Liver (tissue), 9 donors: ENCODE data around the gene CASZ1. TPM values are rescaled to one million over a fixed set of nuclear protein-coding genes. Genes with fewer than 3 reads are reported as not detected.
A peak's percentile ranks its signal among the peaks of the same experiment; 100 is the strongest.

ENCODE experiments used
- DNase-seq: peaks from one replicate; pipeline ENCODE4 v3.0.0-alpha.2; 2017; ENCODE audit warnings: low spot score
- H3K27ac ChIP-seq, 2 donors: one replicate each; pipeline ENCODE4 v1.7.0; 2013; ENCODE audit warnings: inconsistent platforms in 2 of 2, low read length in 2 of 2, control low read depth in 1 of 2, low read depth in 1 of 2, mild to moderate bottlenecking in 1 of 2
- H3K27me3 ChIP-seq, 4 donors: one replicate each; pipeline versions ENCODE4 v1.6.1 to v1.7.0; 2013; ENCODE audit warnings: low read length in 3 of 4, inconsistent platforms in 1 of 4, mild to moderate bottlenecking in 1 of 4, moderate library complexity in 1 of 4; ENCODE audit not compliant: control insufficient read depth in 4 of 4, insufficient read depth in 4 of 4
- H3K36me3 ChIP-seq, 4 donors: one replicate each; pipeline versions ENCODE4 v1.6.1 to v1.7.0; 2013; ENCODE audit warnings: low read length in 3 of 4, mild to moderate bottlenecking in 3 of 4, low read depth in 1 of 4, moderate library complexity in 1 of 4; ENCODE audit not compliant: control insufficient read depth in 4 of 4, insufficient read depth in 3 of 4
- H3K4me1 ChIP-seq, 4 donors: one replicate each; pipeline versions ENCODE4 v1.6.1 to v1.7.0; 2013; ENCODE audit warnings: low read length in 3 of 4, mild to moderate bottlenecking in 3 of 4, moderate library complexity in 1 of 4; ENCODE audit not compliant: control insufficient read depth in 4 of 4, insufficient read depth in 4 of 4
- H3K4me3 ChIP-seq, 3 donors: one replicate each; pipeline versions ENCODE4 v1.6.1 to v1.7.0; 2013; ENCODE audit warnings: low read length in 3 of 3, control low read depth in 1 of 3, low read depth in 1 of 3, mild to moderate bottlenecking in 1 of 3
- H3K9ac ChIP-seq, 2 donors: one replicate each; pipeline ENCODE4 v1.7.0; 2013; ENCODE audit warnings: low read length in 2 of 2, mild to moderate bottlenecking in 2 of 2, moderate library complexity in 2 of 2, control low read depth in 1 of 2, low read depth in 1 of 2
- H3K9me3 ChIP-seq, 4 donors: one replicate each; pipeline versions ENCODE4 v1.6.1 to v1.7.0; 2013; ENCODE audit warnings: low read length in 3 of 4; ENCODE audit not compliant: control insufficient read depth in 4 of 4
- ATF3 ChIP-seq: IDR thresholded peaks from 2 replicates; pipeline ENCODE4 v1.6.1; 2016; ENCODE audit warnings: antibody characterized with exemption
- EGR1 ChIP-seq, 2 donors: IDR thresholded peaks; 2 replicates each; pipeline ENCODE4 v1.6.1; 2016 to 2018; ENCODE audit warnings: antibody characterized with exemption in 2 of 2, low read depth in 2 of 2
- FOXA1 ChIP-seq: IDR thresholded peaks from 2 replicates; pipeline ENCODE4 v1.6.1; 2016; ENCODE audit warnings: antibody characterized with exemption
- FOXA2 ChIP-seq: IDR thresholded peaks from 2 replicates; pipeline ENCODE4 v1.6.1; 2016; ENCODE audit warnings: antibody characterized with exemption
- HNF4A ChIP-seq, 2 donors: conservative IDR thresholded peaks; 2 replicates each; pipeline ENCODE4 v1.6.1; 2016; ENCODE audit warnings: antibody characterized with exemption in 2 of 2, mild to moderate bottlenecking in 2 of 2
- HNF4G ChIP-seq: IDR thresholded peaks from 2 replicates; pipeline ENCODE4 v1.6.1; 2016; ENCODE audit warnings: antibody characterized with exemption
- JUND ChIP-seq, 2 donors: IDR thresholded peaks; 2 replicates each; pipeline ENCODE4 v1.6.1; 2016; ENCODE audit warnings: antibody characterized with exemption in 2 of 2
- MAX ChIP-seq: IDR thresholded peaks from 2 replicates; pipeline ENCODE4 v1.6.1; 2016; ENCODE audit warnings: antibody characterized with exemption
- NR2F2 ChIP-seq: IDR thresholded peaks from 2 replicates; pipeline ENCODE4 v1.6.1; 2016; ENCODE audit warnings: antibody characterized with exemption
- RAD21 ChIP-seq, 2 donors: IDR thresholded peaks; 2 replicates each; pipeline ENCODE4 v1.6.1; 2016; ENCODE audit warnings: antibody characterized with exemption in 2 of 2, mild to moderate bottlenecking in 2 of 2
- REST ChIP-seq: IDR thresholded peaks from 2 replicates; pipeline ENCODE4 v1.6.1; 2016; ENCODE audit warnings: antibody characterized with exemption, mild to moderate bottlenecking
- RXRA ChIP-seq, 2 donors: IDR thresholded peaks; 2 replicates each; pipeline ENCODE4 v1.6.1; 2017 to 2018; ENCODE audit warnings: antibody characterized with exemption in 2 of 2, mild to moderate bottlenecking in 1 of 2
- TAF1 ChIP-seq: conservative IDR thresholded peaks from 2 replicates; pipeline ENCODE4 v1.6.1; 2016; ENCODE audit warnings: antibody characterized with exemption, mild to moderate bottlenecking
- YY1 ChIP-seq: IDR thresholded peaks from 2 replicates; pipeline ENCODE4 v1.6.1; 2016; ENCODE audit warnings: antibody characterized with exemption, mild to moderate bottlenecking
- WGBS: extraction: QIAGEN DNeasy Blood & Tissue Kit; methylation state at CpG from one replicate; pipeline ENCODE4 v1.1.7; 2013; 5-methylcytosine and 5-hydroxymethylcytosine counted together
- polyA plus RNA-seq, 2 donors: library from polyadenylated mRNA; stranded (reverse) in 1 of 2; unstranded in 1 of 2; fragments of 200-250 nt in 1 of 2; fragments of >200 nt in 1 of 2; fragmentation: Nextera tagmentation in 1 of 2; extraction: Ambion mirVana in 1 of 2; gene quantifications; one replicate each; pipeline versions ENCODE4 v1.2.1 to v1.2.3, GENCODE V29; 2013 to 2015
- total RNA-seq, 2 donors: library from RNA; depleted of rRNA; stranded (reverse); fragments of >200 nt; gene quantifications; one replicate each; pipeline ENCODE4 v1.2.3, GENCODE V29; 2014
- donor health status: healthy.
- donor health status: healthy.
- donor health status: healthy.
- donor health status: healthy.
- donor health status: healthy.

CASZ1 gene
- total and polyA plus RNA-seq, 4 donors: 1.0 to 3.5 (median 1.9) TPM

- DNase-seq: no peak
- WGBS: 95% methylated on average over 10 of the region's 10 CpGs
These were observed 126.3 kb downstream of the CASZ1 start for GRCh38 chr1:10670190-10670589.

GRCh38 chr1:10669570-10669969 is 126.9 kb downstream of the CASZ1 start:
- H3K4me3 ChIP-seq: no peak overlapping the region
- peaks cover 17 to 49% (median 32%) of the 10 kb centered on the region in 4 donors for H3K4me1 ChIP-seq
- H3K36me3 ChIP-seq: no peaks in the 10 kb centered on the region
- no peak overlapping the region for H3K27ac ChIP-seq
- H3K9ac ChIP-seq: no peak overlapping the region
- TF ChIP-seq MAX (no peak), EGR1 (IDR thresholded peaks at IDR 0.05; ENCODE audit: low read depth in 2 of 2) (no peak), ATF3 (no peak), JUND (IDR thresholded peaks at IDR 0.05) (no peak)
- 89% methylated on average over 12 of the region's 12 CpGs for WGBS
- no peaks in the 10 kb centered on the region for H3K9me3 ChIP-seq
- no peak for DNase-seq
- no peaks in the 10 kb centered on the region for H3K27me3 ChIP-seq

More at GRCh38 chr1:10670190-10670589, 126.3 kb downstream of the CASZ1 start:
- no peaks in the 10 kb centered on the region for H3K9me3 ChIP-seq
- H3K4me3 ChIP-seq: no peak overlapping the region
- H3K4me1 ChIP-seq: peaks cover 19 to 49% (median 30%) of the 10 kb centered on the region in 4 donors
- no peaks in the 10 kb centered on the region for H3K36me3 ChIP-seq
- no peak for TF ChIP-seq FOXA1
- TF ChIP-seq NR2F2: no peak
- TF ChIP-seq HNF4G: no peak
- no peak for TF ChIP-seq REST
- no peak for TF ChIP-seq RAD21 (IDR thresholded peaks at IDR 0.05)
- no peak for TF ChIP-seq TAF1
- no peak for TF ChIP-seq YY1
- no peak for TF ChIP-seq HNF4A (conservative IDR thresholded peaks at IDR 0.05)
- TF ChIP-seq FOXA2: no peak
- H3K27ac ChIP-seq: no peak overlapping the region
- H3K27me3 ChIP-seq: no peaks in the 10 kb centered on the region
- no peak overlapping the region for H3K9ac ChIP-seq

GRCh38 chr1:10667861-10668761 is 128.3 kb downstream of the CASZ1 start:
- TF ChIP-seq FOXA2 (peak; percentile 55), FOXA1 (peak; percentile 41), MAX (no peak), RAD21 (IDR thresholded peaks at IDR 0.05) (peak; percentile 21 to 54), HNF4G (no peak), REST (peak; percentile 40), RXRA (IDR thresholded peaks at IDR 0.05) (peak; percentile 45 to 65), HNF4A (conservative IDR thresholded peaks at IDR 0.05) (peak in 1 of 2 donors; percentile 29)
- H3K9me3 ChIP-seq: no peaks in the 10 kb centered on the region
- peak overlapping the region in 1 of 2 donors; percentile 50 for H3K9ac ChIP-seq
- no peak overlapping the region for H3K4me3 ChIP-seq
- peak overlapping the region; percentile 79 to 83 for H3K27ac ChIP-seq
- H3K36me3 ChIP-seq: no peaks in the 10 kb centered on the region
- WGBS: 54% methylated on average over 40 of the region's 40 CpGs
- no peak for DNase-seq
- H3K4me1 ChIP-seq: peaks cover 21 to 59% (median 42%) of the 10 kb centered on the region in 4 donors
- no peaks in the 10 kb centered on the region for H3K27me3 ChIP-seq
